HepG2 (cell line): Measurements from ENCODE around the gene ATP4A.

Experiments used
- KMT2B ChIP-seq: IDR thresholded peaks from 2 replicates; pipeline ENCODE4 v1.6.1; 2016; ENCODE audit warnings: missing genetic modification reagents, missing compliant biosample characterization
- U2AF1 ChIP-seq: fragments of 200-400 bp; formaldehyde crosslinking; optimal IDR thresholded peaks from 2 replicates; pipeline ENCODE3; 2017; ENCODE audit warnings: mild to moderate bottlenecking, low read depth, low read length
- ZNF30 ChIP-seq: sonication (generic); formaldehyde crosslinking; IDR thresholded peaks from 2 replicates; pipeline ENCODE4 v1.5.0; 2020; ENCODE audit warnings: mild to moderate bottlenecking, missing genetic modification reagents
- TF ChIP-seq, protein P1 (sequence below): IDR thresholded peaks from 2 replicates; pipeline ENCODE4 v1.6.1; 2016; ENCODE audit warnings: missing compliant biosample characterization, missing genetic modification reagents, borderline replicate concordance
- TF ChIP-seq, protein P2 (sequence below): sonication (generic); formaldehyde crosslinking; conservative IDR thresholded peaks from 2 replicates; pipeline ENCODE4 v1.4.0; 2020; ENCODE audit warnings: missing genetic modification reagents
- TF ChIP-seq, protein P3 (sequence below): sonication (generic); formaldehyde crosslinking; IDR thresholded peaks from 2 replicates; pipeline ENCODE4 v1.4.0; 2020; ENCODE audit warnings: missing genetic modification reagents

DNA sequence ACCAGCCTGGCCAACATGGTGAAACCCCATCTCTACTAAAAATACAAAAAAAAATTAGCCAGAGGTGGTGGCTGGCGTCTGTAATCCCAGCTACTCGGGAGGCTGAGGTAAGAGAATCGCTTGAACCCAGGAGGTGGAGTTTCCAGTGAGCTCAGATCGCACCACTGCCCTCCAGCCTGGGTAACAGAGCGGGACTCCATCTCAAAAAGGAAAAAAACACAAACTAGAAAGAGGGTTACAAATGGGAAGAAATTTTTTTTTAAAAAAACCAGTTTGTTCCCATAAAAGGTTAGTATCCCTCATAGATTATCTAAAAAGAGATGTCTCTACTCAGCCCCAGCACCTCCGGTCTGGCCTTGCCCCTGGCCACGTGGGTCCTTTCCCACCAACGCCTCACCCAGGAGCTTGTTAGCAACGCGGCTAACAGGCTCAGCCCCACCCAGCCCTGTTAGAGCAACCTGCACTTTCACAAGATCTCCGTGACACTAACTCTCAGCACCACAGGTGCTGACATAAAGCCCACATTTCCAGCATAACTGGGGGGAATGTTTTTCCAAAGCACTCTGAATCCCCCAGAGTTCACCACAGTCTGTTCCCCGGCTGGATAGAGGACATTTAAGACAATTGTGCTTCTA lies 54.3 kb downstream of the ATP4A start:
- no peak for TF ChIP-seq ZNF30
- TF ChIP-seq, protein P1, sequence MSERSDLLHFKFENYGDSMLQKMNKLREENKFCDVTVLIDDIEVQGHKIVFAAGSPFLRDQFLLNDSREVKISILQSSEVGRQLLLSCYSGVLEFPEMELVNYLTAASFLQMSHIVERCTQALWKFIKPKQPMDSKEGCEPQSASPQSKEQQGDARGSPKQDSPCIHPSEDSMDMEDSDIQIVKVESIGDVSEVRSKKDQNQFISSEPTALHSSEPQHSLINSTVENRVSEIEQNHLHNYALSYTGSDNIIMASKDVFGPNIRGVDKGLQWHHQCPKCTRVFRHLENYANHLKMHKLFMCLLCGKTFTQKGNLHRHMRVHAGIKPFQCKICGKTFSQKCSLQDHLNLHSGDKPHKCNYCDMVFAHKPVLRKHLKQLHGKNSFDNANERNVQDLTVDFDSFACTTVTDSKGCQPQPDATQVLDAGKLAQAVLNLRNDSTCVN (CRISPR knock-in tag): no peak
- TF ChIP-seq KMT2B (CRISPR knock-in tag): no peak
- TF ChIP-seq U2AF1: no peak
- TF ChIP-seq, protein P2, sequence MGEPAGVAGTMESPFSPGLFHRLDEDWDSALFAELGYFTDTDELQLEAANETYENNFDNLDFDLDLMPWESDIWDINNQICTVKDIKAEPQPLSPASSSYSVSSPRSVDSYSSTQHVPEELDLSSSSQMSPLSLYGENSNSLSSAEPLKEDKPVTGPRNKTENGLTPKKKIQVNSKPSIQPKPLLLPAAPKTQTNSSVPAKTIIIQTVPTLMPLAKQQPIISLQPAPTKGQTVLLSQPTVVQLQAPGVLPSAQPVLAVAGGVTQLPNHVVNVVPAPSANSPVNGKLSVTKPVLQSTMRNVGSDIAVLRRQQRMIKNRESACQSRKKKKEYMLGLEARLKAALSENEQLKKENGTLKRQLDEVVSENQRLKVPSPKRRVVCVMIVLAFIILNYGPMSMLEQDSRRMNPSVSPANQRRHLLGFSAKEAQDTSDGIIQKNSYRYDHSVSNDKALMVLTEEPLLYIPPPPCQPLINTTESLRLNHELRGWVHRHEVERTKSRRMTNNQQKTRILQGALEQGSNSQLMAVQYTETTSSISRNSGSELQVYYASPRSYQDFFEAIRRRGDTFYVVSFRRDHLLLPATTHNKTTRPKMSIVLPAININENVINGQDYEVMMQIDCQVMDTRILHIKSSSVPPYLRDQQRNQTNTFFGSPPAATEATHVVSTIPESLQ (CRISPR knock-in tag): no peak
- TF ChIP-seq, protein P3, sequence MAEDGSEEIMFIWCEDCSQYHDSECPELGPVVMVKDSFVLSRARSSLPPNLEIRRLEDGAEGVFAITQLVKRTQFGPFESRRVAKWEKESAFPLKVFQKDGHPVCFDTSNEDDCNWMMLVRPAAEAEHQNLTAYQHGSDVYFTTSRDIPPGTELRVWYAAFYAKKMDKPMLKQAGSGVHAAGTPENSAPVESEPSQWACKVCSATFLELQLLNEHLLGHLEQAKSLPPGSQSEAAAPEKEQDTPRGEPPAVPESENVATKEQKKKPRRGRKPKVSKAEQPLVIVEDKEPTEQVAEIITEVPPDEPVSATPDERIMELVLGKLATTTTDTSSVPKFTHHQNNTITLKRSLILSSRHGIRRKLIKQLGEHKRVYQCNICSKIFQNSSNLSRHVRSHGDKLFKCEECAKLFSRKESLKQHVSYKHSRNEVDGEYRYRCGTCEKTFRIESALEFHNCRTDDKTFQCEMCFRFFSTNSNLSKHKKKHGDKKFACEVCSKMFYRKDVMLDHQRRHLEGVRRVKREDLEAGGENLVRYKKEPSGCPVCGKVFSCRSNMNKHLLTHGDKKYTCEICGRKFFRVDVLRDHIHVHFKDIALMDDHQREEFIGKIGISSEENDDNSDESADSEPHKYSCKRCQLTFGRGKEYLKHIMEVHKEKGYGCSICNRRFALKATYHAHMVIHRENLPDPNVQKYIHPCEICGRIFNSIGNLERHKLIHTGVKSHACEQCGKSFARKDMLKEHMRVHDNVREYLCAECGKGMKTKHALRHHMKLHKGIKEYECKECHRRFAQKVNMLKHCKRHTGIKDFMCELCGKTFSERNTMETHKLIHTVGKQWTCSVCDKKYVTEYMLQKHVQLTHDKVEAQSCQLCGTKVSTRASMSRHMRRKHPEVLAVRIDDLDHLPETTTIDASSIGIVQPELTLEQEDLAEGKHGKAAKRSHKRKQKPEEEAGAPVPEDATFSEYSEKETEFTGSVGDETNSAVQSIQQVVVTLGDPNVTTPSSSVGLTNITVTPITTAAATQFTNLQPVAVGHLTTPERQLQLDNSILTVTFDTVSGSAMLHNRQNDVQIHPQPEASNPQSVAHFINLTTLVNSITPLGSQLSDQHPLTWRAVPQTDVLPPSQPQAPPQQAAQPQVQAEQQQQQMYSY (CRISPR knock-in tag): no peak
